Activated B cell treated with CpG ODN at 0.5 μM for 24 hours (primary cell): ENCODE data around the gene CDH26. TPM values are rescaled to one million over a fixed set of nuclear protein-coding genes. Genes with fewer than 3 reads are reported as not detected.

Experiments used
- ATAC-seq: fragments of 200-7000 bp; cut with Tn5 transposase; one replicate; pipeline ENCODE4 v1.10.0; 2021; ENCODE audit warnings: low read depth, mild to moderate bottlenecking, moderate library complexity
- CTCF ChIA-PET: fragments of 350-600 bp; sonication (Branson Sonifier 250); formaldehyde crosslinking; loops from one replicate; lab custom pipeline; 2021; ENCODE audit warnings: antibody characterized with exemption; lab: Charles Lee
- POLR2A ChIA-PET: fragments of 350-600 bp; sonication (Branson Sonifier 250); formaldehyde crosslinking; loops from one replicate; lab custom pipeline; 2021; ENCODE audit warnings: antibody characterized with exemption; lab: Charles Lee
- DNase-seq: peaks from one replicate; pipeline ENCODE4 v3.0.0; 2022
- H3K27ac Mint-ChIP-seq: one replicate; pipeline ENCODE4 v1.8.0; 2020; ENCODE audit warnings: mixed read lengths
- H3K27me3 Mint-ChIP-seq: one replicate; pipeline ENCODE4 v1.8.0; 2021; ENCODE audit warnings: mixed read lengths
- H3K36me3 Mint-ChIP-seq: one replicate; pipeline ENCODE4 v1.8.0; 2021; ENCODE audit warnings: low read depth, mixed read lengths
- H3K4me1 Mint-ChIP-seq: one replicate; pipeline ENCODE4 v1.8.0; 2021; ENCODE audit warnings: mixed read lengths
- H3K4me3 Mint-ChIP-seq: one replicate; pipeline ENCODE4 v1.8.0; 2020; ENCODE audit warnings: mild to moderate bottlenecking, mixed read lengths
- H3K9me3 Mint-ChIP-seq: one replicate; pipeline ENCODE4 v1.8.0; 2020; ENCODE audit warnings: mixed read lengths
- intact Hi-C: fragments of 100-400 bp; cut with micrococcal nuclease; formaldehyde crosslinking; loops from one replicate; pipeline ENCODE4 v1.15.1; 2024
- total RNA-seq: library from RNA; stranded (reverse); gene quantifications from 2 replicates; pipeline ENCODE4 v1.2.3, GENCODE V29; 2022
- TF ChIP-seq, protein P1 (sequence below): fragments of 200-600 bp; IDR thresholded peaks from one replicate; pipeline ENCODE4 v1.8.0; 2022; ENCODE audit warnings: antibody characterized with exemption, mild to moderate bottlenecking

The CDH26 gene
- total RNA-seq, 1 donor from 2014 or later = 1.4 TPM

DNA sequence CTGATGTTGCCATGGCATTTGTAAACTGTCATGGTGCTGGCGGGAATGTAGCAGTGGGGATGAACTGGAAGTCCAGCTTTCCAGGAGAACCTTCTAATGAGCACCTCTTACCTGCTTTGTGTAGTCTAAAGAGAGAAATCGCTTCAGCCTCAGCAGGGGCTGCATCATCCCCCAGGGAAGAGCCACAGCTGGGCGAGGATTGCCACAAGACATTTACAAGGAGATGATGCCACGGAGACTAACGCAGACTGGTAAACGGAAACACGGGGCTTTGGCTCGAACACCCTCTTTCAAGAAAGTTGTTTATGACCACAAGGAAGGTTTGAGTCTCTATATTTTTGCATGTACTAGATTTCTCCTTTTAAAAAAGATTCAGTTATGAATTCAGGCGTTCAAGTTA, 72.9 kb downstream of the CDH26 start:
- no peaks in the 10 kb centered on the region for H3K36me3 Mint-ChIP-seq
- TF ChIP-seq, protein P1, sequence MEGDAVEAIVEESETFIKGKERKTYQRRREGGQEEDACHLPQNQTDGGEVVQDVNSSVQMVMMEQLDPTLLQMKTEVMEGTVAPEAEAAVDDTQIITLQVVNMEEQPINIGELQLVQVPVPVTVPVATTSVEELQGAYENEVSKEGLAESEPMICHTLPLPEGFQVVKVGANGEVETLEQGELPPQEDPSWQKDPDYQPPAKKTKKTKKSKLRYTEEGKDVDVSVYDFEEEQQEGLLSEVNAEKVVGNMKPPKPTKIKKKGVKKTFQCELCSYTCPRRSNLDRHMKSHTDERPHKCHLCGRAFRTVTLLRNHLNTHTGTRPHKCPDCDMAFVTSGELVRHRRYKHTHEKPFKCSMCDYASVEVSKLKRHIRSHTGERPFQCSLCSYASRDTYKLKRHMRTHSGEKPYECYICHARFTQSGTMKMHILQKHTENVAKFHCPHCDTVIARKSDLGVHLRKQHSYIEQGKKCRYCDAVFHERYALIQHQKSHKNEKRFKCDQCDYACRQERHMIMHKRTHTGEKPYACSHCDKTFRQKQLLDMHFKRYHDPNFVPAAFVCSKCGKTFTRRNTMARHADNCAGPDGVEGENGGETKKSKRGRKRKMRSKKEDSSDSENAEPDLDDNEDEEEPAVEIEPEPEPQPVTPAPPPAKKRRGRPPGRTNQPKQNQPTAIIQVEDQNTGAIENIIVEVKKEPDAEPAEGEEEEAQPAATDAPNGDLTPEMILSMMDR = no peak
- DNase-seq (no peak), ATAC-seq (no peak)
- intact Hi-C loops = no loop called here
- H3K4me1 Mint-ChIP-seq = no peaks in the 10 kb centered on the region
- POLR2A ChIA-PET = no interaction called here
- H3K4me3 Mint-ChIP-seq = no peak overlapping the region
- H3K27me3 Mint-ChIP-seq = peaks cover 3% of the 10 kb centered on the region
- CTCF ChIA-PET = no interaction called here
- peaks cover 8% of the 10 kb centered on the region for H3K9me3 Mint-ChIP-seq
- no peak overlapping the region for H3K27ac Mint-ChIP-seq

DNA sequence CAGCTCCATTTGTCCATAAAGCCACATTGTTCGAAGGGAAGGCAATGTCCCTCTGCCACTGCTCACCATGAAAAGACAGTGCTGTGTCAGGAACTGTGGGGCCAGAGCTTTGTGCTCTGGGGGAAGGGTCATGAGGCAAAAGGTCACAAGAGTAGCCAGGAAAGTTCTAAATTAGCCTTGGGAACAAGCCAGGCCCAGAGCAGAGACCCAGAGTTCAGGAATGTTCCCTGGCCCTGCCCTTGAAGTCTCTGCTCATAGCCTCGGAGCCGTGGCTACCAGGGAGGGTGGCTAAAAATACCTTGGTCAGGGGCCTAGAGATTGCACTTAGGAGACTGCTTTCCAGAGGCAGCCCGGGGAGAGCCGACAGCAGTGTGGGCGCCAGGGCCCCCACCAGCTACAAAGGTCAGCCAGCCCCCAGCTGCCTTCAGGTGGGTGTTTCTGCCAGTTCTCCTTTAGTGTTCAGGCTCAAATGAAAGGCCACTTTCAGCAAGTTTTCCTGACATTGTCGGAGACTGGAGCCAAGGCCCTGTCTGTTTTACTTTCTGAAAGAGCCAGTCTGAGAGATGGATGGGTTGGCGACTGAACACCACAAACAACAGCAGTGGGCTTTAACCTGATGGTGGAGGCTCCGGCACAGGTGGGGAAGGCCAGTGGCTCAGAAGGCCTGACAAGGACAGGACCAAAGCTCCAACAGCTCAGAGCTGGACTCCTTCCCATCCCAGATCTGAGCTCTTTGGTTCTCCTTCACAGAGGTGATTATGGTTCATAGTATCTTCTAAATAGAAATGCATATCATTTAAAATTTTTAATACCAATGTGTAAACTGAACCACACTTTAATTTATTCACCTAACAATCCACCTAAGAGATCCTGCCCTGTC, 76.2 kb downstream of the CDH26 start:
- Mint-ChIP-seq H3K4me3 (no peak overlapping the region), H3K4me1 (no peaks in the 10 kb centered on the region), H3K27ac (no peak overlapping the region), H3K36me3 (no peaks in the 10 kb centered on the region), H3K9me3 (peaks cover 9% of the 10 kb centered on the region), H3K27me3 (peaks cover 10% of the 10 kb centered on the region)
- DNase-seq (no peak), ATAC-seq (no peak)
- ChIA-PET POLR2A (no interaction called here), CTCF (no interaction called here)
- intact Hi-C loops = no loop called here
- TF ChIP-seq, protein P1 = no peak

DNA sequence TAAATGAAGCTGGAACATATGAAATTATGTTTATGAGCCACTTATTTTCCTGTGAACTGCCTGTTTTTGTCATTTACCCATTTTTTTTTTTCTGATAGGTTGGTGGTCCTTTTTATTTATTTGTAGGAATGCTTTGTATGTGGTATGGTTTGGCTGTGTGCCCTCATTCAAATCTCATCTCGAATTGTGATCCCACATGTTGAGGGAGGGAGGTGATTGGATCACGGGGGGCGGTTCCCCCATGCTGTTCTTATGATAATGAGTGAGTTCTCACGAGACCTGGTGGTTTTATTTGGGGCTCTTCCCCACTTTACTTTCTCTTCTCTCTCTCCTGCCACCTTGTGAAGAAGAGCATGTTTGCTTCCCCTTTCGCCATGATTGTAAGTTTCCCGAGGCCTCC, 77.3 kb downstream of the CDH26 start:
- no peaks in the 10 kb centered on the region for H3K4me1 Mint-ChIP-seq
- no peak overlapping the region for H3K4me3 Mint-ChIP-seq
- TF ChIP-seq, protein P1 = no peak
- intact Hi-C loops = no loop called here
- ChIA-PET CTCF (no interaction called here), POLR2A (no interaction called here)
- H3K9me3 Mint-ChIP-seq = peaks cover 9% of the 10 kb centered on the region
- H3K36me3 Mint-ChIP-seq = no peaks in the 10 kb centered on the region
- no peak overlapping the region for H3K27ac Mint-ChIP-seq
- DNase-seq (no peak), ATAC-seq (no peak)
- H3K27me3 Mint-ChIP-seq = peaks cover 14% of the 10 kb centered on the region

DNA sequence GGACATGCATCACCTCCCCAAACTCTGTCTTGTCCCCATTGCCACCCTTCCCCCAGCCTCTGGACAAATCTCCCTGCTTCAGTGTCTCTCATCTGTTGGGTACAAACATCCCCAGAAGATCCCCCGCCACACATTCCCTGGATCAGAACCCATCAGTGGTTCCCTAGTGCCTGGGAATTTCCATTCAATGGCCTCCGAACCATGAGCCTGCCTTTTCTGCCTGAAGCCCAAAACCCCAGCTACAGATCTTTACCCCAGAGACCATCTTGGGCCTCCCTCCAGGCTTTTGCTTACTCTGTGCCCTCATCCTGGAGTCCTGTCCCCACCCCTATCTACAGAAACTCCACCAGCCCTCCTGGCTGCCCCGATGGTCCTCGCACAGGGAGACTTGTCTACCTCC, 78.1 kb downstream of the CDH26 start:
- no peak overlapping the region for H3K27ac Mint-ChIP-seq
- H3K4me1 Mint-ChIP-seq = no peaks in the 10 kb centered on the region
- no peak for ATAC-seq
- H3K27me3 Mint-ChIP-seq = peaks cover 18% of the 10 kb centered on the region
- POLR2A ChIA-PET = no interaction called here
- intact Hi-C loops = no loop called here
- H3K4me3 Mint-ChIP-seq = no peak overlapping the region
- peaks cover 9% of the 10 kb centered on the region for H3K9me3 Mint-ChIP-seq
- TF ChIP-seq, protein P1 = no peak
- no peaks in the 10 kb centered on the region for H3K36me3 Mint-ChIP-seq
- no peak for DNase-seq
- CTCF ChIA-PET = no interaction called here

DNA sequence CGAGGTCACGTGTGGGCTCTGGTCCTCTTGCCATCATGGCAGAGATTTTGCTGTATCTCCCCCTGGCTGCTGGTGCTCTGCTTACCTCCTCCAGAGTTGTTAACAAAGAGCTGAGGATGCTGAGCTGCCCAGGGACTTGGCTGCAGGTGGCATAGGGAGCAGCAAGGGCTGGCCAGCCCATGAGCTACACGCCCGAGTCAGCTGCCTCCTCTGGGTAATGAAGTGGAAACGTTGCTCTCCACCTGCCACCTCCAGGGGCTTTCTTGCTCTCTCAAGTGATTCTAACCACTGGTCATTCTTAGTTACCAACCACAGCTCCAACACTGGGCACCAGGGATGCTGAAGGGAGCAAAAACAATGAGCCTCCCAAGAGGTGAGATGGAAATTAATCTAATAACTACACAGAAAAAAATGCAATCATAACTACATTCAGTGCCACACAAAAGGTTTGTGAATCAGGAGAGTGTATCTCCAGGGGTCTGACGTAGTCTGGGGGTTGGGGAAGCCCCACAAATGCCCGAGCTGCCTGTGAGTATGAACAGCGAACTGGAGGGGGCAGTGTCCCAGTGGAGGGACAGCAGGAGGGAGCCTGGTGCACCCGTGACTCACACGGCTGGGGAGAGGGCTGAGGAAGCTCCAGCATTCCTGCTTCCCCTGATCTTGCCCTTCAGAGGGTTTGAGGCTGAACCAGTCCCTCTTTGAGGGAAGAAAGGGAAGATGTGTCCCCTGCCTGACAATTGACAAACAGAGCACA, 78.7 kb downstream of the CDH26 start:
- ATAC-seq (no peak), DNase-seq (no peak)
- TF ChIP-seq, protein P1 = no peak
- H3K4me3 Mint-ChIP-seq = no peak overlapping the region
- no peak overlapping the region for H3K27ac Mint-ChIP-seq
- no peaks in the 10 kb centered on the region for H3K36me3 Mint-ChIP-seq
- peaks cover 21% of the 10 kb centered on the region for H3K27me3 Mint-ChIP-seq
- no peaks in the 10 kb centered on the region for H3K4me1 Mint-ChIP-seq
- intact Hi-C loops = no loop called here
- POLR2A ChIA-PET = no interaction called here
- peaks cover 9% of the 10 kb centered on the region for H3K9me3 Mint-ChIP-seq
- CTCF ChIA-PET = no interaction called here
